Measurements from ENCODE around the gene SYCE1L.
"Not testable (repeated sequence)": the region's sequence is repeated elsewhere in the genome, so short reads cannot be mapped to it uniquely, and the experiment has no call there.

The SYCE1L gene

DNA sequence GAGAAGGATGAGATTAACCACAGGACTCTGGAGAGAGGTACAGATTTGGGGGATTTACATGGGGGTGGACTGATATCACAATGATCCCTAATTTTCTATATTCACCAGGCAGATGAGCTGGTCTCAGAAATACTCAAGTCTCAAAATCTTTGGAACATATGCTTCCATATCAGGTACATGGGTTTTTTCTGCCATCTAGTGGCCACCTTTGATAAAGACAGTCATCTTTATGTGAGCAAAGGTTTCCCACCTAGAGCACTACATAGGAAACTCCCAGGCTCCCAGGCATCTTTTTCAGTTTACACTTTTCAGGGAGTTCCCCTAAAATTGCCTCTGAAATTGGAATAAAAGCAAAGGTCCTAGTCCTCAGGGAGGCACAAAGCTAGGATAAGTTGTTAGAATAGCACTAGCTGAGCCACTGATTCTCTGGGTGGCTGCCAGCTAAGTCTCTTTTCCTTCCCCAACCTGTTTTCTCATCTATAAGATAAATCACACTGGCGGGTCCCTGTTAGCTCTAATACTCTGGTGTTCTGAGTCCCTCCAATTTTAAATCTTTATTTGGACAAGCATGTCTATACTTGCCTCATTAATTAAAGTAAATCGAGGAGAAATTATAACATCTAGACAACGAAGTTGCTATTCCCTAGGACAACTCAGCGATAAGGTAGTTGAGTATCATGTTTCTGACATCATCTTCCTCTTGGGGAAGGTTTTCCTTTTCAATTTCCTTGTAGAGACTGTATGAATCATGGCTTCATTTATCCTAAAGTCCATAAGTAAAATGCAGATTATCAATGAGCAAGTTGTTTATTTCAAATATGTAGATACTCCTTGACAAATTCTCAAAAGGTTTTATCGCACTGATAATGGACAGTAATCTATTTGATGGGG lies 27.2 kb upstream of the SYCE1L start:
- TF ChIP-seq, protein P1, sequence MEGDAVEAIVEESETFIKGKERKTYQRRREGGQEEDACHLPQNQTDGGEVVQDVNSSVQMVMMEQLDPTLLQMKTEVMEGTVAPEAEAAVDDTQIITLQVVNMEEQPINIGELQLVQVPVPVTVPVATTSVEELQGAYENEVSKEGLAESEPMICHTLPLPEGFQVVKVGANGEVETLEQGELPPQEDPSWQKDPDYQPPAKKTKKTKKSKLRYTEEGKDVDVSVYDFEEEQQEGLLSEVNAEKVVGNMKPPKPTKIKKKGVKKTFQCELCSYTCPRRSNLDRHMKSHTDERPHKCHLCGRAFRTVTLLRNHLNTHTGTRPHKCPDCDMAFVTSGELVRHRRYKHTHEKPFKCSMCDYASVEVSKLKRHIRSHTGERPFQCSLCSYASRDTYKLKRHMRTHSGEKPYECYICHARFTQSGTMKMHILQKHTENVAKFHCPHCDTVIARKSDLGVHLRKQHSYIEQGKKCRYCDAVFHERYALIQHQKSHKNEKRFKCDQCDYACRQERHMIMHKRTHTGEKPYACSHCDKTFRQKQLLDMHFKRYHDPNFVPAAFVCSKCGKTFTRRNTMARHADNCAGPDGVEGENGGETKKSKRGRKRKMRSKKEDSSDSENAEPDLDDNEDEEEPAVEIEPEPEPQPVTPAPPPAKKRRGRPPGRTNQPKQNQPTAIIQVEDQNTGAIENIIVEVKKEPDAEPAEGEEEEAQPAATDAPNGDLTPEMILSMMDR (conservative IDR thresholded peaks at IDR 0.05; ENCODE audit: low read depth, low read length) = peak; percentile 97
- Histone ChIP-seq H3K27me3 (ENCODE audit: insufficient read depth, low read depth) (no peaks in the 10 kb centered on the region), H3K4me3 (IDR thresholded peaks at IDR 0.05; ENCODE audit: insufficient read depth, low read depth, low read length) (no peak overlapping the region), H2AFZ (ENCODE audit: low read depth) (no peak overlapping the region), H3K79me2 (ENCODE audit: insufficient read depth, low read depth) (no peaks in the 10 kb centered on the region), H4K20me1 (ENCODE audit: insufficient read depth) (no peaks in the 10 kb centered on the region), H3K9ac (no peak overlapping the region), H3K36me3 (ENCODE audit: insufficient read depth) (no peaks in the 10 kb centered on the region), H3K27ac (no peak overlapping the region), H3K4me1 (ENCODE audit: low read depth, poor library complexity, severe bottlenecking) (no peaks in the 10 kb centered on the region), H3K4me2 (no peak overlapping the region)

DNA sequence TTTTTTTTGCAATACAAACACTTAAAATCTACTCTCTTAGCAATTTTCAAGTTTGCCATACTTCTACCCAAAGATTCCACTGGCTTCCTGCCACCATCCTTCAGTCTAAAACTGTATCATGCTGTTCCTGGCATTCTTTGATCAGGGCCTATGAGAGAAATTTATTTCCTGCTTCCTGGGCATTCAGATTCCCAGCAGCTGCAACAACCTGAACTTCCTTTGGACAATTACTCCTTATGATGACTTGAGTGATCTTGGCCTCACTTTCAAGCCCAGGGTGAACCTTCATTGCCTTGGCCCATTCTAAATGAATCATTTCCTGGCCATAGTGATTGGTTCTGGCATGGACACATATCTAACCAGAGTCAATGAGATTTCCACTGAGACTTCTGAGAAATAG lies 26.3 kb upstream of the SYCE1L start:
- H3K4me1 ChIP-seq (ENCODE audit: low read depth, poor library complexity, severe bottlenecking) = no peaks in the 10 kb centered on the region
- no peaks in the 10 kb centered on the region for H3K79me2 ChIP-seq (ENCODE audit: insufficient read depth, low read depth)
- no peak overlapping the region for H3K9ac ChIP-seq
- no peaks in the 10 kb centered on the region for H3K36me3 ChIP-seq (ENCODE audit: insufficient read depth)
- H3K4me3 ChIP-seq (IDR thresholded peaks at IDR 0.05; ENCODE audit: insufficient read depth, low read depth, low read length) = no peak overlapping the region
- TF ChIP-seq, protein P1 (conservative IDR thresholded peaks at IDR 0.05; ENCODE audit: low read depth, low read length) = no peak
- H4K20me1 ChIP-seq (ENCODE audit: insufficient read depth) = no peaks in the 10 kb centered on the region
- H2AFZ ChIP-seq (ENCODE audit: low read depth) = no peak overlapping the region
- no peak overlapping the region for H3K27ac ChIP-seq
- no peaks in the 10 kb centered on the region for H3K27me3 ChIP-seq (ENCODE audit: insufficient read depth, low read depth)
- no peak overlapping the region for H3K4me2 ChIP-seq

DNA sequence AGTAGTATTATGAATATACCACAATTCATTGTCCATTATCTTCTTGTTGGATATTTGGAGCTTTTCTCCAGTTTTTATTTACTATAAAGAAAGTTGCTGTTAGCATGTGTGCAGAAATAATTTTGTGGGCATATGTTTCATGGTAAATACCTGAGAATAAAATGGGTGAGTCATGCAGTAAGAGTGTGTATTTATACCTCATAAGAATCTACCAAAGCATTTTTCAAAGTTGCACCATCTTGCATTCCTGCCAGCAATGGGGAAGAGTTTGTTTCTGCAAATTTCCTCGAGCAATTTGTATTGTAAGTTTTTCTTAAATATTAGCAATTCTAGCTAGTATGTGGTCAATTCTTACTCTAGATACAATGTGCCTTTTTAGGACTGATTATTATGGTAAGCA lies 16.1 kb upstream of the SYCE1L start:
- H3K27ac ChIP-seq = no peak overlapping the region
- no peak overlapping the region for H3K4me3 ChIP-seq (IDR thresholded peaks at IDR 0.05; ENCODE audit: insufficient read depth, low read depth, low read length)
- H3K9ac ChIP-seq = no peak overlapping the region
- no peaks in the 10 kb centered on the region for H3K27me3 ChIP-seq (ENCODE audit: insufficient read depth, low read depth)
- no peaks in the 10 kb centered on the region for H3K36me3 ChIP-seq (ENCODE audit: insufficient read depth)
- H4K20me1 ChIP-seq (ENCODE audit: insufficient read depth) = no peaks in the 10 kb centered on the region
- H2AFZ ChIP-seq (ENCODE audit: low read depth) = no peak overlapping the region
- H3K79me2 ChIP-seq (ENCODE audit: insufficient read depth, low read depth) = no peaks in the 10 kb centered on the region
- H3K4me2 ChIP-seq = no peak overlapping the region
- TF ChIP-seq, protein P1 (conservative IDR thresholded peaks at IDR 0.05; ENCODE audit: low read depth, low read length) = no peak
- no peaks in the 10 kb centered on the region for H3K4me1 ChIP-seq (ENCODE audit: low read depth, poor library complexity, severe bottlenecking)

DNA sequence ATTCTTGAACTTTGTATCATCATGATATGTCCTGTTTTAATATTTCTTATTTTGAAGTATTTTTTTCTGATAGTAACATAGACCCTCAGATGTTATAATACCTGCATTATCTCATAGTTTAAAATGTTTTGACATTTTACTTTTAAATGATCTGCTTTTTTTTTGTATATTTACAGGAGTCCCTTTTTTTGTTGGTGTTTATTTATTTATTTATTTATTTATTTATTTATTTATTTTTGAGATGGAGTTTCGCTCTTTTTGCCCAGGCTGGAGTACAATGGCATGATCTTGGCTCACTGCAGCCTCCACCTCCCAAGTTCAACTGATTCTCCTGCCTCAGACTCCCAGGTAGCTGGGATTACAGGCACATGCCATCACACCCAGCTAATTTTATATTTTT lies 12.9 kb upstream of the SYCE1L start:
- not testable (repeated sequence) for H3K79me2 ChIP-seq (ENCODE audit: insufficient read depth, low read depth); H3K36me3 ChIP-seq (ENCODE audit: insufficient read depth); H4K20me1 ChIP-seq (ENCODE audit: insufficient read depth)

DNA sequence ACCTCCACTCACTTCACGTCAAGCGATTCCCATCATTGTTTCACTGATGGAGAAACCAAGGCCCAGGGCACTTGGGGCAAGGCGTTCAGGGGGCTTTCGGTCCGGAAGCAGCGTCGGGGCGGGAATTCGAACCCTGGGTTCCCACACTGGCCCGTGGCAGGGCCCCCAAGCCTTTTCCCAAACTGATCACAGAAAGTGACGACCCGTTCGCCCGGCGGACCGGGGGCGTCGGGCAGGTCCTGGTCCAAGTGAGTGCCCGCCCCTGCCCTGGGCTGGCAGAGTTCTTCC lies 9.1 kb upstream of the SYCE1L start:
- peaks cover 8% of the 10 kb centered on the region for H3K4me1 ChIP-seq (ENCODE audit: low read depth, poor library complexity, severe bottlenecking)
- peak overlapping the region; percentile 79 for H3K27ac ChIP-seq
- H3K27me3 ChIP-seq (ENCODE audit: insufficient read depth, low read depth) = no peaks in the 10 kb centered on the region
- peak overlapping the region; percentile 91 for H2AFZ ChIP-seq (ENCODE audit: low read depth)
- peaks cover 21% of the 10 kb centered on the region for H3K79me2 ChIP-seq (ENCODE audit: insufficient read depth, low read depth)
- peak overlapping the region; percentile 77 for H3K4me3 ChIP-seq (IDR thresholded peaks at IDR 0.05; ENCODE audit: insufficient read depth, low read depth, low read length)
- peak overlapping the region; percentile 84 for H3K9ac ChIP-seq
- no peaks in the 10 kb centered on the region for H4K20me1 ChIP-seq (ENCODE audit: insufficient read depth)
- TF ChIP-seq, protein P1 (conservative IDR thresholded peaks at IDR 0.05; ENCODE audit: low read depth, low read length) = no peak
- peak overlapping the region; percentile 86 for H3K4me2 ChIP-seq
- H3K36me3 ChIP-seq (ENCODE audit: insufficient read depth) = no peaks in the 10 kb centered on the region

More for the DNA sequence above, 12.9 kb upstream of the SYCE1L start:
- H3K27me3 ChIP-seq (ENCODE audit: insufficient read depth, low read depth); H3K4me2 ChIP-seq; H3K4me1 ChIP-seq (ENCODE audit: low read depth, poor library complexity, severe bottlenecking); H3K4me3 ChIP-seq (IDR thresholded peaks at IDR 0.05; ENCODE audit: insufficient read depth, low read depth, low read length); H3K27ac ChIP-seq; H2AFZ ChIP-seq (ENCODE audit: low read depth); H3K9ac ChIP-seq: not testable (repeated sequence)

Measured in KMS-11 (cell line).